HG03460 (cell line): ENCODE measurements around the gene STX1A.

Experiments used
- ATAC-seq: cut with Tn5 transposase; IDR thresholded peaks from one replicate; pipeline ENCODE4 v1.9.1; 2021; ENCODE audit not compliant: unreplicated experiment

Gene STX1A

DNA sequence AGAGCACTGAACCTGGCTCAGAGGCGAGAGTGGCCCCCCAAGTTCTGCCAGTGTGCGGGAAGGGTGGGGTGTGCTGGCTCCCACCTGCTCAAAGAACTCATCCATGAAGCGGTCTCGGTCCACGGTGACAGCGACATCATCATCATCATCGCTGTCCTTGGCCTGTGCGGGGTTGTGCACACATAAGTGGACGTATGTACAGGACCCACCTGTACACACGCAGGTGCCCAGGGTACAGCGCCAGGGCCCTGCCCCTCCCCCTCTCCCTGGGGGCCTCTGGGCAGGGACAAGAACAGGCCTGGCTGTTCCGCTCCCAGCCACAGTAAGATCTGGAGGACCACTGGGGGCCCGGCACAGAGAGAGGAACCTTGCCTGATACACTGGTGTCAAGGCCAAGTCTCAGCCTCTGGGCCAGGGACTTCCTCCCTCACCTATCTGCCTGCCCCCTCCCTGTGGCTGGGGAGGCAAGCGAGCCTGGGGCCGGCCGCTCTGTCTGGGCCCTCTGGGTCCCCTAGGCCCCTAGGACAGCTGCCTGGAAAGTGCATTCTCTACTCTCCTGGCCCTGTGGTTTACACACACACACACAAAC lies 10.4 kb downstream of the STX1A start:
- no peak for ATAC-seq

DNA sequence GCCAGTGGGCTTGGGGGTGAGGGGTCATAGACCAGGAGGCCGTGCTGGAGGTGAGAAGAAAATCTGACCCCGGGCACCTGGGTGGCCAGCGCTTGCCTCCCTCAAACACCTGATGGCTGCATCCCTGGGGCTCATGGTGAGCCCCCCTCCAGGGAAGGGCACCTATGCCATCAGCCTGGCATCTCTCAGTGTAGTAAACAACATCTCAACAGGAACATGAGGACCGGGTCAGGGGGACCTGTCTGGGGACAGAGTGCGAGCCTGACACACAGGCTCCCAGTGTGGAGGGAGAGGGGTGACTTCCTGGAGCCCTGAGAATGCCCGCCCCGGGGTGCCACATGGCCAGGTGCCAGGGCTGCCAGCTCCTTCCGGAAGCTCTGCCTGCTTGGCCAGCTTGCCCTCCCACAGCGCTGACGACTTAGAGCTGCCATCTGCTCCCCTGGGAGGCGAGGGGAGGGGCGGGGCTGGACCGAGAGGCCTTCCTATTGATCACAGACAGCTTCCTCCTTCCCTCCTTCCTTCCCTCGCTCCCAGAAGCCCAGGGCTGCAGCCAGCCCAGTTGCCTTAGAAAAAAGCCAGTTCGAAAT lies 12.3 kb downstream of the STX1A start:
- ATAC-seq = no peak

DNA sequence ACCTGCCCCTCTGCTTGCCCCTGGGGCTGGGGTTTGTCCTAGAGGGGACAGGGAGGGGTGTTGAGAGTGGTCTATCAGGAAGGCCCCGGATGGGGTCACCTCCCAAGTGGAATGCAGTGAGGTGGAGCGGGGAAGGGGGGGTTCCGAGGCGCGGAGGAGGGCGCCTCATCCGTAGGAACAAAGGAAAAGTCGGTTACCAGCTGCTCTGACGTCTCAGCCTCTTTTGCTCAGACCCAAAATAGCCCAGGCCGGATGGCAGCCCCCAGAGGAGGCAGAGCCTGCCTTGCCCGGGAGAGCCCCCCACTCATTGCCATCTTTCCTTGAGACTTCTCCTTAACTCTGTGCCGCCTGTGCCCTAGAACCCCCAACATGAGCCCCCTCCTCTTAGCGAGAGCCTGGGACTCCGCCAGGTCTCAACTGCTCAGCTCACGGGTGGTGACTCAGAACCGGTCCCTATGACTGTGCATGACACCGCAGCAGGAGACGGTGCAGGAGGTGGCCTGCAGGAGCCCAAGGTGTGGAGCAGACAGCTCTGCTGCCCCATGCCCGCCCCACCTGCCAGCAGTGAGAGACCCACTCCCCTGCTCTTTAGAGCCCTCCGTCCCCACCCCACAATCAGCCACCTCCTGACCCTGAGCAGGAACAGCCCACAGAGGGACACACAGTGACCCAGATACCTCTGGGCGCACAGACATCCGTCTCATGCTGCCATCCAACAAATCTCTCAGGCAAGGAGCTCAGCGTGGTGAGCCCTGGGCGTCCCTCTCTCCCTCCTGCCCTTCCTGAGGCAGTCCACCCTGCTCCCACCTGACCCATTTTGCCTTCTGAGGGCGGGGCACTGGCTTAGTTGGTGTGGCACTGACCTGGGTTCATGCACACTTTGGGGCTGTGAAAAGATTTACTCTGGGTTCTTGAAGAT lies 13.1 kb downstream of the STX1A start:
- ATAC-seq = no peak

DNA sequence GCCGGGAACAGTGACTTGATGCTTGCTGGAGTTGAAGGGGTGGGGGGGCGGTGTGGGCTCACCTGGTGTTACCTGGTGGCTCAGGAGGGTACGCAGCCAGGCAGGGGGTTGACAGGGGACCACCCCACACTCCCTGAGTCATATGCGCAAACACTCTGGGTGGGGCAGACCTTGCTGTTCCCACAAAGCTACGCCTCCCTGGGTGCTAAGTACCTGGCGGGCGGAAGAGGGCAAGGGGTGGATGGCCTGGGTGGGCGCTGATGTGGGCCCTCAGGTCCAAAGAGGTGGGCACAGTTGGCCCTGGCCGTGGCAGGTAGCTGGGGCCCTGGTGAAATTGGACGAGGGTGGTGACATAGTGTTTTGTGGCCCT lies 13.9 kb downstream of the STX1A start:
- ATAC-seq = no peak

DNA sequence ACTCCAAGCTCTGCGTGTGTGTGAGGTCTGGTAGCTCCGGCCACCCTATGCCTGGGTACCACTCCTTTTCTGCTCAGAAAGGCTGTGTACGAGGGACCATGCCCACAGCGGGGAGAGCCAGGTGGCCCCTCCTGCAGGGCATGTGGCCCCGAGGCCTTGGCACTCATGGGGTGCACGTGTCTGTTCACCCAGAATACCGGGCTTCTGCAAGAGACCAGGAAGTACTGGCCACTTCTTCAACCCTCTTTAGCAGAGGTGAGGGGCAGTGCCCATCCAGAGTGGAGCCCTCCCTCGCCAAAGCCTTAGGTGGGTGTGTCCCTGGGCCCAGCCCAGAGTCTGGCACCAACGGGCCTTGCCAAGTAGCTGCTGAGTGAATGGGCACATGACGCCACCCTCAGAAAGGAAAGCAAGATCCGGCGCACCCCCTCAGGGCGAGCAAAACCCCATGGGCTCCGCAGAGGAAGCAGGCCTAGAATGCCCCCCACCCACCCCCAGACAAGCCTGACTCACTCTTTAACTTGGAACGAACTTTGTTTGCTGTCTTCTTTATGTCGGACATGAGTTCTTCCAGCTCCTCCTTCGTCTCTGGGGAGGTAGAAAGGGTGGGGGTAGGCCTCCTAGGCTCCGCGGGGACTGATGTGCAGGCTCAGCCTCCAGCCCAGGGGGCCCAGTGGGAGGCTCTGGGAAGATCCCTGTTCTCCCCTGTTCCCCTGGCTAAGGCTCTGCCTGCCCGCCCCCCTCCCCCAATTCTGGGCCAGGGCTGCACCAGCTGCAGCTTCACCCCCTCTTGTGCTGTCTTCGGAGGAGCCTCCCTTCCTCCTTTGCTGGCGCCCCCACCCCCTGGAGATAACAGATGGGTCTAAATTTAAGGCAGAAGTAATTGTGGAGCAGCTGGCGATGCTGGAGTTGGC lies 14.6 kb downstream of the STX1A start:
- no peak for ATAC-seq

- ATAC-seq = no peak
Observed at GRCh38 chr7:73703757-73704639, 15.5 kb downstream of the STX1A start.

- ATAC-seq = no peak
Observed at GRCh38 chr7:73703225-73703624, 16.2 kb downstream of the STX1A start.

DNA sequence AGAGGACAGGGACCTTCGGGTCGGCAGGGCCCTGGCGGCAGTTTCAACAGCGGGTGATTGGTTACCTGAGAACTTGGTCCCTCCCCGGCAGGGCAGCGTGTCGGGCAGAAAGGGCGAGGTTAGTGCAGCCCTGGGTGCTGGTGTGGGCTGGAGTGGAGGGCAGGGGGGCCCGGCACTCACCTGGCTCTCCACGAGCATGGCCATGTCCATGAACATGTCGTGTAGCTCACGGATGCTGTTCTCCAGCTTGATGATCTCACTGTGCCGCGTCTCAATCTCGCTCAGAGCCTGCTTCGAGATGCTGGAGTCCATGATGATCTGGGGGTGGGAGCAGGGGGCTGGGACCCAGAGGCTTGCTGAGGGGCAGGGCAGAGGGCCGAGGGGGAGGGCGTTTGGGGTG lies 16.8 kb downstream of the STX1A start:
- ATAC-seq = no peak

DNA sequence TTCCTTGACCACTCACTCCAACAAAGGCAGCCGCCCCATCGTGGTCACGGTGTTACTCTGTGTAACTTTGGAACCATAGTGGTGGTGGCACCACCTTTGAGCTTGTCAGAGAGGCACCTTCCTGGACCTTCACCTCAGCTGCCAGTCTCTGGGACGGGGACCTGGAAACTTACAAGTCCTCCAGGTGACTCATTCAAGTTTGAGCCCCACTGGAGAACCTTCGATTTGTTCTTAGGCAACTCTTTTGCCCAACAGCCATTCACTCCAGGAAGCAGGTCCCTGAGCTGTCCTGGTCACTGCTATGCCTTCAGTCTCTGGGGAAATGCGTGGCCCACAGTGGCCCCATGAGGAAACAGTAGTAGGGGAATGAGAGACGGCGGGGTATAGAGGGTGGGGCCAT lies 17.2 kb downstream of the STX1A start:
- no peak for ATAC-seq

DNA sequence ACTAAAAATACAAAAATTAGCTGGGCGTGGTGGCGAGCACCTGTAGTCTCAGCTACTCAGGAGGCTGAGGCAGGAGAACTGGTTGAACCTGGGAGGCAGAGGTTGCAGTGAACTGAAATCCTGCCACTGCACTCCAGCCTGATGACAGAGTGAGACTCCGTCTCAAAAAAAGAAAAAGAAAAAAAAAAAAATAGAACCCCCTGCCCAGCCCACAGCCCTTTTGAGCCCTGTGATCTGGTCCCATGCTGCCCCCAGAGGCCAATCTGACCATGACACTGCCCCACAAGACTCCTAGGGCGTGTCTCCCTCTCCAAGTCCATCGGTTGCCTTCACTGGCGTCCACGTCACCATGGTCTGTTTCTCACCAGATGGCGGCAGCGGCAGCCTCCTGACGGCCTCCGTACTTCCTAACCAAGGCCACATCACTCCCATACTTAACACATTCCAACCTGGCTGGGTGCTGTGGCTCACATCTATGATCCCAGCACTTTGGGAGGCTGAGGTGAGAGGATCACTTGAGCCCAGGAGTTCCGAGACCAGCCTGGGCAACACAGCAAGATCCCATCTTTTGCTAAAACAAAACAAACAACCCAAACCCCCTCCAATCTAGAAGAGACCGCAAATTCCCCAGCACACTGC lies 18.0 kb downstream of the STX1A start:
- ATAC-seq = no peak

DNA sequence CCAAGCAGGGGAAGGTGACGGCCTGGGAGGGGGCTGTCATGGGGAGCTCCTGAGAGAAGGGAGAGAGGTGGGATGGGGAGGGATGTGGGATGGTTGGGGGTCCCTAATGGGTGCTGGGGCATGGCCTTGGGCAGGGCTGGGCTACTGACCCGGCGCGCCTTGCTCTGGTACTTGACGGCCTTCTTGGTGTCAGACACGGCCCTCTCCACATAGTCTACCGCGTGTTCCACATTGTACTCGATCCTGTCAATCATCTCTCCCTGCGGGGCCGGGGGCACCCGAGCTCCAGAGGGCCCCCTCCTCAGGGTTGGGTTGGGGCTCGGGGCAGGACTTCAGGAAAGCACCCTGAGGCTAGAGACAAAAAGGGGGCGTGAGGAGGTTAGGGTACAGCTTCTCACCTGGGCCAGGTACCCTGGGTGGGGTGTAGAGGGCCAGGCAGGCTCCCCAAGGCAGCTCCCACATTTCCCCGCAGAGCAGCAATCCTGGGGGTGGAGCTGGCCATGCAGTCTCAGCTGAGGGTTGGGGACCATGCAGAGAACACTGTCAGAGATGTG lies 18.8 kb downstream of the STX1A start:
- no peak for ATAC-seq

GRCh38 chr7:73700069-73700423 lies 19.4 kb downstream of the STX1A start:
- no peak for ATAC-seq

DNA sequence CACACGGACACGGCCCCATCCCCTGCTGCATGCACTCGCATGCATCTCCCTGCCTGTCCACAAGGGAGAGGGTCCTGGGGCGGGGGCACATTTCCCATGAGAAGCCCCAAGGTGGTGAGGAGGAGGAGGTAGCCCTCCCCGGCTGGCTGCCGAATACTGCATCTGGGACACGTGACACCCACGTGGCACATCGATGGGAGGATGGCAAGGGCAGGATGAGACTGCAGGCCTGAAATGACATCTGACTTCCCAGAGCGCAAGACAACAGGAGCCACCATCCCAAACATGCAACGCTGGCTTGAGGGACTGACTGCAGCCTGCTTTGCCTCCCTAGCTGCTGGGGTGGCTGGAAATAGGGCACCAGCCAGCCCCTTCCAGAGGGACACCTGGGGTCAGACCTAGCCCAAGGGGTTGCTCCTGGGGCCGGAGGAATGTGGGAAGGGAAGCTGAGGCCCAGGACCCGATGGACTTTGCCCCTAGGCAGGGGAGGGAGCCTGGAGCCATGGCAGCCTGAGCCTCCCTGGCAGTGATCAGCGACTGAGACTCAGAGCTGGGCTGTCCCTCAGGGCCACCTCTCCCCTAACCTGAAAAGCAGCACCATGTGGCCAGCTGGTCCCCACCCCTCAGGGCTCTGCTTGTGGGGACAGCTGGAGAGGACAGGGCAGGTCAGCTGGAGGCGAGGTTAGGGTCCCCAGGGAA lies 19.9 kb downstream of the STX1A start:
- no peak for ATAC-seq

DNA sequence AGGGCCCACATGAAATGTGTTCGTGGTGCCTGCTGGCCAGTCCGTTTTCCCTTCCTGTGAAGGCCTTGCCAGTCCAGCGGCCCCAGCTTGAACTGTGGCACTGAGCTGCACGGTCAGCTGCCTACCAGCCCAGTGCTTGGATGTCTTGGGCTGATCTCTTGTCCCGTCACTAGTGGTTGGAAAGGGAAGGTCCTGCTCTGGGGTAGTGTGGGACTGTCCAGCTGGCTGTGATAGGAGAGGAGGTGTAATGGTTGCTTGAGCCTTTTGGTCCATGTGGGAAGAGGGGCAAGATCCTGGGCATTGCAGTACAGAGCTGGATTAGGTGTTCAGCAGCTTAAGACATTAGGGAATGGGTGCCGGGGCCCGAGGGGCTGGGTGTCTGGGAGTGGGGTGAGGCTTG lies 21.1 kb downstream of the STX1A start:
- no peak for ATAC-seq

DNA sequence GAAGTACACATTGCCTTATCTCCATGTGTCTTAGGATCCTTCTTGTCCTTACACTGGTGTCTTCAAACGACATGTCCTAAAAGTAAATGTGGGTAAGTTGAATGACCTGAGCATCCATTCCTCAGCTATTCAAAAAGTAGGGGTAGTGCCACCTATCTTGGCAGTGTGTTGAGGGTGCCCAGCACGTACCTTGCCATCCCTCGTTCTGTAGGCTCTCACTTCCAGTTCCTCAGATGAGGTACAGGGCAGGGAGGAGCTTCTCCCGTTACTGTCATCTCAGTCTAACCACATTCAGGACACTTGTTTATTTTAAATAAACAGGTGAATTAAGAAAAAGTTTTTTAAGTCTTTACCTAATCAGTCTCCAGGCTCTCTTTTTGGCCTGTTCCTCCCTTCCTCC lies 23.1 kb downstream of the STX1A start:
- no peak for ATAC-seq

- no peak for ATAC-seq
Observed at GRCh38 chr7:73690646-73691045, 28.8 kb downstream of the STX1A start.

GRCh38 chr7:73688288-73688687 lies 31.2 kb downstream of the STX1A start:
- no peak for ATAC-seq

DNA sequence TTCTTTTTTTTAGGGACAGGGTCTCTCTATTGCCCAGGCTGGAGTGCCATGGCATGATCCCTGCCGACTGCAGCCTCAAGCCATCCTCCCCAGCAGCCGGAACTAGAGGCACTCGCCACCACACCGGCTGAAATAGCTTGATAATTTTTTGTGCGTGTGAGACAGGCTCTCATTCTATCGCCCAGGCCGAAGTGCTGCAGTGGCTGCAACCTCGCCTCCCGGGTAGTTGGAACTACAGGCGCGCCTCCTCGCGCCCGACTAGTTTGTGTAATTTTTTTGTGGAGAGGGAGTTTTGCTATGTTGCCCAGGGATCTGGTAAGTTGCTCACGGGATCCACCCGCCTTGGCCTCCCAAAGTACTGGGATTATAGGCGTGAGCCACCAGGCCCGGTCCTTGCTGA lies 34.2 kb downstream of the STX1A start:
- ATAC-seq = no peak
